ENCODE measurements around the gene ENTREP3. TPM values are rescaled to one million over a fixed set of nuclear protein-coding genes. Genes with fewer than 3 reads are reported as not detected.

The ENTREP3 gene
- total RNA-seq, 1 donor from 2014 or later, result 37.6 TPM

DNA sequence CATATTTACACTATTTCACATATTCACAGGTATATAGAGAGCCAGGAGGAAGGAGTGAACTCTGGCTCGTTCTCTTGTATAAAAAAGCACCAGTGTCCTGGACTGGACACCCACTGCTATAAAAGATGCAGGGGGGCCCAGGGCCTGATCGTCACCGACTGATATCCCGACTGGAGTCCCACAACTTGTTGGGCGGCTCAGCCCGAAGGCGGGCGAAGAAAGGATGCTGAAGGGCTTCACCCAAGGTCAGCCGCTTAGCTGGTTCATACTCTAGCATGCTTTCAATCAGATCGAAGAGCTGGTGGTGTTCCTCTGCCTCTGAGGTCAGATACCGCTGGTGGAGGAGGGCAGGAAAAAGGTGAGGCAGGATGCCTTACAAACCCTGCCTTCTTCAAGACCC is 7.8 kb upstream of the ENTREP3 start:
- DNase-seq (ENCODE audit: extremely low spot score, unreplicated experiment), result no peak
- Mint-ChIP-seq H3K36me3 (ENCODE audit: unreplicated experiment) (peaks cover 40% of the 10 kb centered on the region), H3K9me3 (ENCODE audit: unreplicated experiment) (no peaks in the 10 kb centered on the region), H3K27me3 (ENCODE audit: unreplicated experiment) (no peaks in the 10 kb centered on the region), H3K27ac (ENCODE audit: unreplicated experiment) (peak overlapping the region; percentile 43), H3K4me1 (ENCODE audit: unreplicated experiment) (peaks cover 22% of the 10 kb centered on the region), H3K4me3 (ENCODE audit: unreplicated experiment) (peak overlapping the region; percentile 1)
- no peak for TF ChIP-seq CTCF (IDR thresholded peaks at IDR 0.05)

DNA sequence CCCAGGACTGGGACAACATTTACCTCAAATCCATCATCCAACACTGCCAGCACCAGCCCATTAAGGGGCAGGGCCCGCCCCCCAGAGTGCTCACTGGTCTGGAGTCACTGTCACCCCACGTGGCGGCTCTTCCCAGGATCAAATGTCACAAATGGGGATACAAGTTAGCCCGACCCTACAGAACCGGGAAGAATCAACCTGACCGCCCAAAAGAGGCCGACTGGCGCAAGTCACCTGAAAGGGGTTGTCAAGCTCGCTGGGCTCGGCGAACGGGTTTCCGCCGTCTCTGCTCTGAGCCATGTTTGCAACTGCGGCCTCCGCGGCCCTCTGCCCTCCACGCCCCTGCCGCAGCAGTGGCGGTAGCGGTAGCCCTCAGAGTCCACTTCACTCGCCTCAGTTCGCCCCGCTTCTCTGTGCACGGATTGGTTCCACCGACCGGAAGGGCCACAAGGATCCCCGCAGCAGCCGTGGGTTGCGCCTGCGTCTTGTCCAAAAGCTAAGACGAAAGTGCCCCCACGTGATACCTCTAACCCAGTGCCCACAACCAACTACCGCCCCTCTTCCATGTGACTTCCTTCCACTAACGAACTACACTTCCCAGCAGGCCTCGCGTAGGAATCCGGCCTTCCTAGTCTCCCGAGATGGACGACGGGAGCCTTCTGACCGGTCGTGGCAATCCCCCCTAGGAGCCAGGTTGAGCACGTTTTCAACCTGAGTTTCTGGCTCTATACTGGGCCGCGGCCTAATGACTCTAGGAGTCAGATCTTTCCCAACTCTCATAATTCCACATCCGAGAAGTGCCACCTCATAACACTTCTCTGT is 6.8 kb upstream of the ENTREP3 start, which contains the start of gene SCAMP3:
Gene SCAMP3 (minus strand): TSS at position 509 of the 822 bp plus-strand sequence. CDS start 209 bp downstream, at position 300.
- TF ChIP-seq CTCF (IDR thresholded peaks at IDR 0.05), result no peak
- peak within 1 kb of the TSS; percentile 93 for H3K27ac Mint-ChIP-seq (ENCODE audit: unreplicated experiment)
- DNase-seq (ENCODE audit: extremely low spot score, unreplicated experiment), result peak; percentile 97
- peak within 1 kb of the TSS; percentile 97 for H3K4me3 Mint-ChIP-seq (ENCODE audit: unreplicated experiment)
- H3K9me3 Mint-ChIP-seq (ENCODE audit: unreplicated experiment), result no peaks in the 10 kb centered on the region
- H3K4me1 Mint-ChIP-seq (ENCODE audit: unreplicated experiment), result peaks cover 22% of the 10 kb centered on the region
- no peaks in the 10 kb centered on the region for H3K27me3 Mint-ChIP-seq (ENCODE audit: unreplicated experiment)
- peaks cover 38% of the 10 kb centered on the region for H3K36me3 Mint-ChIP-seq (ENCODE audit: unreplicated experiment)

- Mint-ChIP-seq H3K27me3 (ENCODE audit: unreplicated experiment) (no peaks in the 10 kb centered on the region), H3K36me3 (ENCODE audit: unreplicated experiment) (peaks cover 35% of the 10 kb centered on the region), H3K27ac (ENCODE audit: unreplicated experiment) (peak overlapping the region; percentile 93), H3K9me3 (ENCODE audit: unreplicated experiment) (no peaks in the 10 kb centered on the region), H3K4me1 (ENCODE audit: unreplicated experiment) (peaks cover 26% of the 10 kb centered on the region), H3K4me3 (ENCODE audit: unreplicated experiment) (peak overlapping the region; percentile 97)
- no peak for DNase-seq (ENCODE audit: extremely low spot score, unreplicated experiment)
- TF ChIP-seq CTCF (IDR thresholded peaks at IDR 0.05), result no peak
These were observed 6.2 kb upstream of the ENTREP3 start for GRCh38 chr1:155261493-155261851.

DNA sequence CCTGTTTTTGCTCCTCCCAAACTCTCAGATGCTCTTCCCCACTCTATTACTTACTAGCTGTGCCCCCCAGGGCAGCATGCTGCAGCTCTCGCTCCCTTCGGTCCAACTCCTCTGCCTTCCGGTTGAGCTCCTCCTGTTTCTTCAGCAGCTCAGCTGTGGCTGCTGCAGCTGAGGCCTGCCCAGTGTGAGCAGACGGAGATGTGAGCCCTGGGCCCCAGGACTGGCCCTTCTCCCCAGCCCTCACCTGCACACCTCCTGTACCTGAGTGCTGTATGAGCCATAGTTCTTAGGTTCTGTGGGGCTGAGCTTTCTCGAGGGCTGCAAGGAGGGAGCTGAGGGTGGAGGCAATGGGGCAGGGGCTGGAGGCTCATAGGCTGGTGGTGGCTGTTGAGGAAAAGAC is 5.0 kb upstream of the ENTREP3 start:
- no peak overlapping the region for H3K4me3 Mint-ChIP-seq (ENCODE audit: unreplicated experiment)
- DNase-seq (ENCODE audit: extremely low spot score, unreplicated experiment), result no peak
- no peak for TF ChIP-seq CTCF (IDR thresholded peaks at IDR 0.05)
- peak overlapping the region; percentile 27 for H3K27ac Mint-ChIP-seq (ENCODE audit: unreplicated experiment)
- H3K9me3 Mint-ChIP-seq (ENCODE audit: unreplicated experiment), result no peaks in the 10 kb centered on the region
- peaks cover 29% of the 10 kb centered on the region for H3K36me3 Mint-ChIP-seq (ENCODE audit: unreplicated experiment)
- H3K27me3 Mint-ChIP-seq (ENCODE audit: unreplicated experiment), result no peaks in the 10 kb centered on the region
- H3K4me1 Mint-ChIP-seq (ENCODE audit: unreplicated experiment), result peaks cover 32% of the 10 kb centered on the region

GRCh38 chr1:155256058-155256852 is 972 bp upstream of the ENTREP3 start:
- peaks cover 36% of the 10 kb centered on the region for H3K4me1 Mint-ChIP-seq (ENCODE audit: unreplicated experiment)
- no peaks in the 10 kb centered on the region for H3K27me3 Mint-ChIP-seq (ENCODE audit: unreplicated experiment)
- peak overlapping the region; percentile 79 for H3K4me3 Mint-ChIP-seq (ENCODE audit: unreplicated experiment)
- no peak for DNase-seq (ENCODE audit: extremely low spot score, unreplicated experiment)
- H3K27ac Mint-ChIP-seq (ENCODE audit: unreplicated experiment), result peak overlapping the region; percentile 95
- no peak for TF ChIP-seq CTCF (IDR thresholded peaks at IDR 0.05)
- peaks cover 12% of the 10 kb centered on the region for H3K36me3 Mint-ChIP-seq (ENCODE audit: unreplicated experiment)
- H3K9me3 Mint-ChIP-seq (ENCODE audit: unreplicated experiment), result no peaks in the 10 kb centered on the region
